Neural progenitor cell (in vitro differentiated cells): ENCODE data around the gene LBP. TPM values are rescaled to one million over a fixed set of nuclear protein-coding genes. Genes with fewer than 3 reads are reported as not detected.

Source experiments
- DNase-seq: peaks from one replicate; pipeline ENCODE4 v3.0.0-alpha.2; 2016; ENCODE audit warnings: low spot score
- H2AFZ ChIP-seq: fragments of 200-600 bp; sonication (generic); replicated peaks from 2 replicates; pipeline ENCODE4 v1.6.1; 2016; ENCODE audit warnings: antibody characterized with exemption
- H3F3A ChIP-seq: fragments of 200-600 bp; sonication (generic); 2 replicates; pipeline ENCODE4 v1.6.1; 2016; ENCODE audit warnings: antibody characterized with exemption, low read depth
- H3K27ac ChIP-seq: fragments of 200-600 bp; sonication (generic); 2 replicates; pipeline ENCODE4 v1.5.1; 2016; ENCODE audit warnings: mild to moderate bottlenecking
- H3K27me3 ChIP-seq: fragments of 200-600 bp; sonication (generic); 2 replicates; pipeline ENCODE4 v1.6.1; 2016; ENCODE audit warnings: mild to moderate bottlenecking, moderate library complexity
- H3K36me3 ChIP-seq: fragments of 200-600 bp; sonication (generic); 2 replicates; pipeline ENCODE4 v1.5.1; 2016
- H3K4me1 ChIP-seq: fragments of 200-600 bp; sonication (generic); 2 replicates; pipeline ENCODE4 v1.6.1; 2016; ENCODE audit warnings: mixed run types
- H3K4me2 ChIP-seq: fragments of 200-600 bp; sonication (generic); 2 replicates; pipeline ENCODE4 v1.6.1; 2016
- H3K4me3 ChIP-seq: fragments of 200-600 bp; sonication (generic); 2 replicates; pipeline ENCODE4 v1.5.1; 2016
- H3K79me2 ChIP-seq: fragments of 200-600 bp; sonication (generic); 2 replicates; pipeline ENCODE4 v1.6.1; 2016; ENCODE audit warnings: low read depth
- H3K9ac ChIP-seq: fragments of 200-600 bp; sonication (generic); 2 replicates; pipeline ENCODE4 v1.6.1; 2016
- H3K9me3 ChIP-seq: fragments of 200-600 bp; sonication (generic); 2 replicates; pipeline ENCODE4 v1.5.1; 2016; ENCODE audit warnings: low read depth
- H4K20me1 ChIP-seq: fragments of 200-600 bp; sonication (generic); 2 replicates; pipeline ENCODE4 v1.6.1; 2016; ENCODE audit warnings: low read depth
- H3K27ac Mint-ChIP-seq: 3 replicates; pipeline ENCODE4 v1.8.0; 2021; ENCODE audit warnings: mixed read lengths
- H3K27me3 Mint-ChIP-seq: 2 replicates; pipeline ENCODE4 v1.8.0; 2022; ENCODE audit warnings: low read depth, mild to moderate bottlenecking, inconsistent platforms, moderate library complexity, mixed read lengths; ENCODE audit not compliant: insufficient read depth
- H3K36me3 Mint-ChIP-seq: 3 replicates; pipeline ENCODE4 v1.8.0; 2021; ENCODE audit warnings: mixed read lengths
- H3K4me1 Mint-ChIP-seq: 3 replicates; pipeline ENCODE4 v1.8.0; 2021; ENCODE audit warnings: mixed read lengths
- H3K4me3 Mint-ChIP-seq: 3 replicates; pipeline ENCODE4 v1.8.0; 2021; ENCODE audit warnings: mild to moderate bottlenecking, moderate library complexity, mixed read lengths
- H3K9me3 Mint-ChIP-seq: 3 replicates; pipeline ENCODE4 v1.8.0; 2020; ENCODE audit warnings: mixed read lengths
- EZH2 ChIP-seq: fragments of 200-600 bp; sonication (generic); IDR thresholded peaks from 2 replicates; pipeline ENCODE4 v1.6.1; 2017; ENCODE audit warnings: antibody characterized with exemption, mild to moderate bottlenecking, moderate library complexity
- EZH2phosphoT487 ChIP-seq: fragments of 200-600 bp; sonication (generic); IDR thresholded peaks from 2 replicates; pipeline ENCODE4 v1.6.1; 2017; ENCODE audit warnings: antibody characterized with exemption
- total RNA-seq: library from RNA; depleted of rRNA; stranded (reverse); fragments of >200 nt; gene quantifications from 2 replicates; pipeline ENCODE4 v1.2.3, GENCODE V29; 2015; ENCODE audit warnings: low replicate concordance
- TF ChIP-seq, protein P1 (sequence below): fragments of 200-600 bp; sonication (generic); IDR thresholded peaks from 2 replicates; pipeline ENCODE4 v1.5.1; 2017; ENCODE audit warnings: antibody characterized with exemption, mild to moderate bottlenecking

The LBP gene
- total RNA-seq, 1 donor from 2014 or later, result not detected

DNA sequence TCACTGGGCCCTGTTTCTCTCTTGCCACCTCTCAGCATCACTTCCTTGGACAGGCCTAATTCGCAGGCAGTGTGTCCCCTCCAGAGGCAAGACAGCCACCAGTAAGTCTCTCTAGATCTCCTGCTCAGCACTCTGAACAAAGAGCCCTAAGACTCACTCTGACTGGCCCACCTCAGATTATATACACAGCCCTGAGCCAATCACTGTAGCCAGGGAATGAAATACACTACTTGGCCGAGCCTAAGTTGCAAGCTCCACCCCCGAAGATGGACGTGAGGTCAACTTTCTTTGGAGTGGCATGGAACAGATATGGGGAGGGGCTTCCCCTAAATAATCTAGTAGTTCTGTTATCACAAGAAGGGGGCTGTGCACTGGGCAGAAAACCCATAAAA, 38.2 kb upstream of the LBP start:
- peaks cover 2% of the 10 kb centered on the region for H3K36me3 Mint-ChIP-seq
- H2AFZ ChIP-seq, result no peak overlapping the region
- H3K27me3 Mint-ChIP-seq, result peaks cover 6% of the 10 kb centered on the region

DNA sequence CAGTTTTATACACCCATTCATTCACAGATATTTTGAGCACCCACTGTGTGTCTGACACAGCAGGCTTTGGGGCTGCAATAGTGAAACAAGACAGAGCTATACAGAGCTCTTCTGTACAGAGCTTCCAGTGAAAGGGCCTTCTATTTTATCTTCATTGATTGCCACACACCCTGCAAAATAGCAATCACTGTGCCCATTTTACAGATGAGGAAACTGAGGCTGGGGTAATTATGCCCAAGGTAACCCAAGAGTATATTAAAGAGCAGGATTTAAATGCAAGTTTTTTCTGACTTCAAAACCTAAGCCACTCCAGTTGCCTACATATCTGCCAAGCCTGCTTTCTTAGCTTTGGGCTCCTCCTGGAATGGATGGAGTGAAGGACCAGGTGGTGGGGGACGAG, 37.8 kb upstream of the LBP start:
- Mint-ChIP-seq H3K9me3 (no peaks in the 10 kb centered on the region), H3K4me3 (no peak overlapping the region), H3K4me1 (peaks cover 26% of the 10 kb centered on the region), H3K27me3 (peaks cover 6% of the 10 kb centered on the region), H3K36me3 (peaks cover 2% of the 10 kb centered on the region), H3K27ac (no peak overlapping the region)
- Histone ChIP-seq H3K4me2 (no peak overlapping the region), H3K36me3 (no peaks in the 10 kb centered on the region), H3K4me1 (peaks cover 8% of the 10 kb centered on the region), H3F3A (peaks cover 6% of the 10 kb centered on the region), H3K27ac (no peak overlapping the region), H3K4me3 (no peak overlapping the region), H3K27me3 (no peaks in the 10 kb centered on the region), H3K79me2 (no peaks in the 10 kb centered on the region), H4K20me1 (no peaks in the 10 kb centered on the region), H3K9me3 (no peaks in the 10 kb centered on the region), H2AFZ (no peak overlapping the region), H3K9ac (no peak overlapping the region)
- TF ChIP-seq EZH2phosphoT487, result no peak
- DNase-seq, result no peak

More for the DNA sequence above, 38.2 kb upstream of the LBP start:
- no peak for TF ChIP-seq EZH2phosphoT487
- no peak for TF ChIP-seq EZH2
- TF ChIP-seq, protein P1, sequence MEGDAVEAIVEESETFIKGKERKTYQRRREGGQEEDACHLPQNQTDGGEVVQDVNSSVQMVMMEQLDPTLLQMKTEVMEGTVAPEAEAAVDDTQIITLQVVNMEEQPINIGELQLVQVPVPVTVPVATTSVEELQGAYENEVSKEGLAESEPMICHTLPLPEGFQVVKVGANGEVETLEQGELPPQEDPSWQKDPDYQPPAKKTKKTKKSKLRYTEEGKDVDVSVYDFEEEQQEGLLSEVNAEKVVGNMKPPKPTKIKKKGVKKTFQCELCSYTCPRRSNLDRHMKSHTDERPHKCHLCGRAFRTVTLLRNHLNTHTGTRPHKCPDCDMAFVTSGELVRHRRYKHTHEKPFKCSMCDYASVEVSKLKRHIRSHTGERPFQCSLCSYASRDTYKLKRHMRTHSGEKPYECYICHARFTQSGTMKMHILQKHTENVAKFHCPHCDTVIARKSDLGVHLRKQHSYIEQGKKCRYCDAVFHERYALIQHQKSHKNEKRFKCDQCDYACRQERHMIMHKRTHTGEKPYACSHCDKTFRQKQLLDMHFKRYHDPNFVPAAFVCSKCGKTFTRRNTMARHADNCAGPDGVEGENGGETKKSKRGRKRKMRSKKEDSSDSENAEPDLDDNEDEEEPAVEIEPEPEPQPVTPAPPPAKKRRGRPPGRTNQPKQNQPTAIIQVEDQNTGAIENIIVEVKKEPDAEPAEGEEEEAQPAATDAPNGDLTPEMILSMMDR, result no peak
- Histone ChIP-seq H3K4me3 (no peak overlapping the region), H3K27me3 (no peaks in the 10 kb centered on the region), H3K79me2 (no peaks in the 10 kb centered on the region), H3K4me1 (peaks cover 9% of the 10 kb centered on the region), H3K27ac (no peak overlapping the region), H4K20me1 (no peaks in the 10 kb centered on the region), H3K9me3 (no peaks in the 10 kb centered on the region), H3K36me3 (no peaks in the 10 kb centered on the region), H3F3A (peaks cover 6% of the 10 kb centered on the region), H3K9ac (no peak overlapping the region), H3K4me2 (no peak overlapping the region)
- Mint-ChIP-seq H3K4me3 (no peak overlapping the region), H3K9me3 (no peaks in the 10 kb centered on the region), H3K4me1 (peaks cover 30% of the 10 kb centered on the region), H3K27ac (peak overlapping the region; percentile 95)
- no peak for DNase-seq

DNA sequence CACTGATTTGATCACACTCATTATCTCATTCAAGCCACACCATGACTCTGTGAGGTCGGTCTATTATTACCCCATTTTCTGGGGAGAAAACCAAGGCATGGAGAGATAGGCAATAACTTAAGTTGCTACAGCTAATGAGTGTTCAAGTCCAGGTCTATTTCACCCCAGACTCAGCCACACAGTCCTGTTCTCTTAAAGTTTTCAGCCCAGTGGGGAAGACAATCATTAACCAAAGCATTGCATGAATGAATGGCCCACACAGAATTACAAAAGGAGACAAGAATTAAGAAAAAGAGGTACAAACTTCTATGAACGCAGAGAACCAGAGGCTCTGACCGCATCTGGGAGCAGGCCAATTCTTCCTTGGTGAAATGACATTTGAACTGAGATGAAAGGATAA, 35.2 kb upstream of the LBP start:
- H3K9me3 Mint-ChIP-seq, result no peaks in the 10 kb centered on the region

DNA sequence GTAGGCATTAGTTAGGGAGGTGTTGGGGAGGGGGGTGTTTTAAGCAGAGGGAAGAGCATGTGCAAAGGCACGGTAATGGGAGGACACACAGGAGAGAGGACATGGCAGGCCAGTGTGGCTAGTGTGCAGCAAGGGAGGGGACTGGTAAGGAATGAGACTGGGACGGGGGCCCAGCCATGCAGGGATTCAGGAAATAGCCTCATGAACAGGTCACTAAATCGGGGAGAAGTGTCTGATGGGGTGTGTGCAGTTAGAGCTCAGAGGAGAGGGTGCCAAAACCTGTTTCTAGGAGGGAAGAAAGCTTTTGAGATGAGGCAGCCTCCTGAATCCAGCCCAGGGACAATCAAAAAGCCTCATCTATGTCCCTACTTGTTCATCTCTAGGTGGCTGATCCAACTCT, 34.8 kb upstream of the LBP start:
- H3K4me1 Mint-ChIP-seq, result peaks cover 11% of the 10 kb centered on the region
- no peaks in the 10 kb centered on the region for H4K20me1 ChIP-seq
- H3K27me3 Mint-ChIP-seq, result peaks cover 6% of the 10 kb centered on the region
- peaks cover 6% of the 10 kb centered on the region for H3F3A ChIP-seq
- H3K4me3 Mint-ChIP-seq, result no peak overlapping the region
- H3K27ac ChIP-seq, result no peak overlapping the region
- no peak overlapping the region for H3K9ac ChIP-seq
- H3K9me3 Mint-ChIP-seq, result no peaks in the 10 kb centered on the region
- H3K36me3 Mint-ChIP-seq, result peaks cover 2% of the 10 kb centered on the region
- peaks cover 8% of the 10 kb centered on the region for H3K4me1 ChIP-seq
- H3K4me2 ChIP-seq, result no peak overlapping the region
- no peak overlapping the region for H2AFZ ChIP-seq
- H3K9me3 ChIP-seq, result no peaks in the 10 kb centered on the region
- no peak overlapping the region for H3K4me3 ChIP-seq
- no peak overlapping the region for H3K27ac Mint-ChIP-seq
- no peak for DNase-seq
- TF ChIP-seq EZH2, result no peak
- TF ChIP-seq, protein P1, result no peak
- no peak for TF ChIP-seq EZH2phosphoT487
- H3K27me3 ChIP-seq, result no peaks in the 10 kb centered on the region
- no peaks in the 10 kb centered on the region for H3K79me2 ChIP-seq
- H3K36me3 ChIP-seq, result no peaks in the 10 kb centered on the region

More for the DNA sequence above, 35.2 kb upstream of the LBP start:
- Histone ChIP-seq H3K36me3 (no peaks in the 10 kb centered on the region), H3K27me3 (no peaks in the 10 kb centered on the region), H3F3A (peaks cover 6% of the 10 kb centered on the region), H3K4me2 (no peak overlapping the region), H3K79me2 (no peaks in the 10 kb centered on the region), H2AFZ (no peak overlapping the region), H3K4me1 (peaks cover 8% of the 10 kb centered on the region), H3K9ac (no peak overlapping the region), H4K20me1 (no peaks in the 10 kb centered on the region), H3K27ac (no peak overlapping the region), H3K9me3 (no peaks in the 10 kb centered on the region), H3K4me3 (no peak overlapping the region)
- H3K36me3 Mint-ChIP-seq, result peaks cover 2% of the 10 kb centered on the region
- H3K4me3 Mint-ChIP-seq, result no peak overlapping the region
- TF ChIP-seq, protein P1, result no peak
- TF ChIP-seq EZH2 (no peak), EZH2phosphoT487 (no peak)
- no peak overlapping the region for H3K27ac Mint-ChIP-seq
- peaks cover 15% of the 10 kb centered on the region for H3K4me1 Mint-ChIP-seq
- peaks cover 6% of the 10 kb centered on the region for H3K27me3 Mint-ChIP-seq
- no peak for DNase-seq
